Inferior parietal cortex (tissue), 1 donor: ENCODE measurements around the gene CXCR1.
"Not testable (repeated sequence)": the region's sequence is repeated elsewhere in the genome, so short reads cannot be mapped to it uniquely, and the experiment has no call there.

Experiments used
- DNase-seq: peaks from one replicate; pipeline ENCODE4 v3.0.0-alpha.2; 2016; ENCODE audit errors: extremely low spot score

CXCR1 gene

GRCh38 chr2:218166791-218167190, at the start of gene CXCR1:
Gene CXCR1 (minus strand): TSS chr2:218166962. CDS start chr2:218165211, 1,751 bp downstream.
- no peak for DNase-seq

- no peak for DNase-seq
Measured at GRCh38 chr2:218216336-218216673, 49.5 kb upstream of the CXCR1 start.

GRCh38 chr2:218214116-218214515, 47.4 kb upstream of the CXCR1 start:
- DNase-seq = no peak

- no peak for DNase-seq
Measured at GRCh38 chr2:218209078-218209477, 42.3 kb upstream of the CXCR1 start.

GRCh38 chr2:218202266-218202665, 35.5 kb upstream of the CXCR1 start:
- no peak for DNase-seq

GRCh38 chr2:218196974-218197373, 30.2 kb upstream of the CXCR1 start:
- no peak for DNase-seq

GRCh38 chr2:218194880-218195279, 28.1 kb upstream of the CXCR1 start:
- no peak for DNase-seq

- no peak for DNase-seq
Measured at GRCh38 chr2:218193701-218194100, 26.9 kb upstream of the CXCR1 start.

GRCh38 chr2:218192902-218193430, 26.2 kb upstream of the CXCR1 start:
- DNase-seq = no peak

GRCh38 chr2:218188528-218188927, 21.8 kb upstream of the CXCR1 start:
- DNase-seq = no peak

GRCh38 chr2:218187296-218188015, 20.7 kb upstream of the CXCR1 start:
- no peak for DNase-seq

GRCh38 chr2:218186876-218187275, 20.1 kb upstream of the CXCR1 start:
- no peak for DNase-seq

GRCh38 chr2:218186355-218186766, 19.6 kb upstream of the CXCR1 start:
- DNase-seq = peak; percentile 61

GRCh38 chr2:218184331-218184730, 17.6 kb upstream of the CXCR1 start:
- DNase-seq = no peak

- no peak for DNase-seq
Measured at GRCh38 chr2:218180467-218181114, 13.8 kb upstream of the CXCR1 start.

GRCh38 chr2:218179782-218180181, 13.0 kb upstream of the CXCR1 start:
- DNase-seq = no peak

GRCh38 chr2:218172845-218173244, 6.1 kb upstream of the CXCR1 start:
- no peak for DNase-seq

- DNase-seq = not testable (repeated sequence)
Measured at GRCh38 chr2:218171744-218172143, 5.0 kb upstream of the CXCR1 start.

GRCh38 chr2:218169757-218170546, 3.2 kb upstream of the CXCR1 start:
- no peak for DNase-seq

GRCh38 chr2:218168635-218169462, 2.1 kb upstream of the CXCR1 start:
- DNase-seq = peak; percentile 29

GRCh38 chr2:218168016-218168415, 1.3 kb upstream of the CXCR1 start:
- no peak for DNase-seq

- DNase-seq = no peak
Measured at GRCh38 chr2:218162814-218163213, 3.9 kb downstream of the CXCR1 start.
